Amniotic stem cell (primary cell): ENCODE measurements around the gene BUB3.

Source experiments
- DNase-seq: peaks from one replicate; lab custom pipeline; 2025; lab: John Stamatoyannopoulos, UW

BUB3 gene

GRCh38 chr10:123154092-123154710, at the start of gene BUB3:
Gene BUB3 (plus strand): TSS chr10:123154402. CDS start chr10:123154918, 516 bp downstream.
- DNase-seq, result peak; percentile 100

GRCh38 chr10:123109466-123109865, 44.7 kb upstream of the BUB3 start:
- DNase-seq, result no peak

- no peak for DNase-seq
Observed at GRCh38 chr10:123117644-123118417, 36.4 kb upstream of the BUB3 start.

- no peak for DNase-seq
Observed at GRCh38 chr10:123119081-123119480, 35.1 kb upstream of the BUB3 start.

- no peak for DNase-seq
Observed at GRCh38 chr10:123126246-123126645, 28.0 kb upstream of the BUB3 start.

- DNase-seq, result no peak
Observed at GRCh38 chr10:123129618-123130271, 24.5 kb upstream of the BUB3 start.

- DNase-seq, result peak; percentile 64
Observed at GRCh38 chr10:123132576-123133477, 21.4 kb upstream of the BUB3 start.

- no peak for DNase-seq
Observed at GRCh38 chr10:123133541-123134342, 20.5 kb upstream of the BUB3 start.

- DNase-seq, result no peak
Observed at GRCh38 chr10:123134343-123134914, 19.8 kb upstream of the BUB3 start.

GRCh38 chr10:123134915-123135414, 19.2 kb upstream of the BUB3 start:
- no peak for DNase-seq

GRCh38 chr10:123135415-123136141, 18.6 kb upstream of the BUB3 start, which contains the start of gene HMX3:
Gene HMX3 (plus strand): TSS chr10:123135970. CDS start chr10:123136051, 81 bp downstream.
- DNase-seq, result no peak

GRCh38 chr10:123136221-123136805, 17.9 kb upstream of the BUB3 start:
- DNase-seq, result no peak

- no peak for DNase-seq
Observed at GRCh38 chr10:123136806-123137642, 17.2 kb upstream of the BUB3 start.

- DNase-seq, result no peak
Observed at GRCh38 chr10:123139165-123139520, 15.1 kb upstream of the BUB3 start.

- no peak for DNase-seq
Observed at GRCh38 chr10:123139521-123140163, 14.6 kb upstream of the BUB3 start.

- no peak for DNase-seq
Observed at GRCh38 chr10:123140164-123140982, 13.8 kb upstream of the BUB3 start.

- no peak for DNase-seq
Observed at GRCh38 chr10:123140983-123141390, 13.2 kb upstream of the BUB3 start.
